Stimulated activated CD8-positive, alpha-beta memory T cell treated with anti-CD3 and anti-CD28 coated beads, Interleukin-4, amount 100 ng/mL, for 48 hours (primary cell): ENCODE data around the gene FXYD3.

Source experiments
- DNase-seq: peaks from one replicate; pipeline ENCODE4 v3.0.0-alpha.2; 2020

Gene FXYD3

GRCh38 chr19:35107545-35107944 is 8.1 kb upstream of the FXYD3 start:
- peak; percentile 38 for DNase-seq

- no peak for DNase-seq
These were observed 6.9 kb upstream of the FXYD3 start for GRCh38 chr19:35108730-35109129.

GRCh38 chr19:35109395-35110112 is 6.1 kb upstream of the FXYD3 start:
- no peak for DNase-seq

- DNase-seq: no peak
These were observed 4.6 kb upstream of the FXYD3 start for GRCh38 chr19:35110974-35111373.

- no peak for DNase-seq
These were observed 2.5 kb upstream of the FXYD3 start for GRCh38 chr19:35112995-35113688.

GRCh38 chr19:35114353-35115176 is 1.1 kb upstream of the FXYD3 start:
- DNase-seq: peak; percentile 88

GRCh38 chr19:35116072-35116801 is 614 bp downstream of the FXYD3 start:
- DNase-seq: no peak

- no peak for DNase-seq
These were observed 1.5 kb downstream of the FXYD3 start for GRCh38 chr19:35117116-35117515.

GRCh38 chr19:35117799-35118198 is 2.2 kb downstream of the FXYD3 start:
- no peak for DNase-seq

GRCh38 chr19:35118268-35119020 is 2.8 kb downstream of the FXYD3 start:
- DNase-seq: no peak

GRCh38 chr19:35119091-35119490 is 3.5 kb downstream of the FXYD3 start:
- no peak for DNase-seq

GRCh38 chr19:35119578-35120155 is 4.0 kb downstream of the FXYD3 start:
- DNase-seq: no peak

GRCh38 chr19:35120492-35120891 is 4.9 kb downstream of the FXYD3 start:
- no peak for DNase-seq

GRCh38 chr19:35120898-35121297 is 5.3 kb downstream of the FXYD3 start:
- no peak for DNase-seq

GRCh38 chr19:35122687-35123551 is 7.3 kb downstream of the FXYD3 start:
- DNase-seq: no peak

- DNase-seq: no peak
These were observed 8.0 kb downstream of the FXYD3 start for GRCh38 chr19:35123573-35123972.

GRCh38 chr19:35124098-35125060 is 8.8 kb downstream of the FXYD3 start:
- peak; percentile 89 for DNase-seq

GRCh38 chr19:35125270-35125717 is 9.7 kb downstream of the FXYD3 start:
- DNase-seq: no peak
